ENCODE data around the gene SRCAP.

GRCh38 chr16:30787613-30788378 is 88.8 kb downstream of the SRCAP start:
- TF ChIP-seq POLR2A (IDR thresholded peaks at IDR 0.05; ENCODE audit: low read length) (no peak), GATA1 (IDR thresholded peaks at IDR 0.05; ENCODE audit: low read depth, low read length) (no peak)

Data from erythroblast (primary cell).